GM21529 (cell line): ENCODE results near the gene ATP1A4.
"Not testable (repeated sequence)": the region's sequence is repeated elsewhere in the genome, so short reads cannot be mapped to it uniquely, and the experiment has no call there.

ENCODE experiments used
- ATAC-seq: cut with Tn5 transposase; IDR thresholded peaks from one replicate; pipeline ENCODE4 v1.9.1; 2021; ENCODE audit not compliant: unreplicated experiment

The ATP1A4 gene

GRCh38 chr1:160151303-160151702 lies at the start of gene ATP1A4:
TSS of gene ATP1A4 (plus strand) at chr1:160151603. CDS start at chr1:160152041, 438 bp downstream.
- no peak for ATAC-seq

DNA sequence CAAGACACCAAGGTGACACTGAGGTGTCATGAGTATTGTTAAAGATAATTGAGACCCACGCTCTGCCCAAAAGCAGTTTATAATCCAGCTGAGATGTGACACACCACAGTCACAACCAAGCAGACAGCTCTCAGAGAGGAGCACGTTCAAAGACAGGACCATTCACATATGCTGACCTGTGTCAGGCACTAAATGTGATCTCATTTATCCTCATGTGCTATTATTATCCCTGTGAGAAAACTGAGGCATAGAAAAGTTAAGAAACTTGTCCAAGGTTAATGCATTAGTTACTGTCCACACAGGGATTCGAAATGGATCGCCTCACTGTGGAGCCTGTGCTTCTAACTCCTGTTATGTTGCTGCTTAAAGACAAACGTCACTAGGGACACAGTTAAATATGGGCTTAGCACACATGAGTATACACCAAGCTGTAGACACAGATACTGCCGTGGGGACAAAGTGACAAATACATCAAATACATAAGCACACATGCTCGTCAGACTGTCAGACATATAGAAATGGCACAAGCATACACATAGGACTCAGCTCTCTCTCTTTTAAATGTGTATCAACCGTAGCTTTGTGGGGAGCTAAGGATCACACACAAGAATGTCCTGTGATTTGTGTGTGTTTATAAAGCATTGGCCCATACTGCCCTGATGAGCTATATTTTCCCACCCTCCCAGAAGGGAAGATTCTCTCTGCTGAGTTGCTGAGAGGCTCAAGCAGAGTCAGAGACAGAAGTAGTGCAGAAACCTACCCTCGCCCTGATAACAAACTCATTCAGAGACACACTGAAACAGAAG lies 49.5 kb upstream of the ATP1A4 start:
- no peak for ATAC-seq

DNA sequence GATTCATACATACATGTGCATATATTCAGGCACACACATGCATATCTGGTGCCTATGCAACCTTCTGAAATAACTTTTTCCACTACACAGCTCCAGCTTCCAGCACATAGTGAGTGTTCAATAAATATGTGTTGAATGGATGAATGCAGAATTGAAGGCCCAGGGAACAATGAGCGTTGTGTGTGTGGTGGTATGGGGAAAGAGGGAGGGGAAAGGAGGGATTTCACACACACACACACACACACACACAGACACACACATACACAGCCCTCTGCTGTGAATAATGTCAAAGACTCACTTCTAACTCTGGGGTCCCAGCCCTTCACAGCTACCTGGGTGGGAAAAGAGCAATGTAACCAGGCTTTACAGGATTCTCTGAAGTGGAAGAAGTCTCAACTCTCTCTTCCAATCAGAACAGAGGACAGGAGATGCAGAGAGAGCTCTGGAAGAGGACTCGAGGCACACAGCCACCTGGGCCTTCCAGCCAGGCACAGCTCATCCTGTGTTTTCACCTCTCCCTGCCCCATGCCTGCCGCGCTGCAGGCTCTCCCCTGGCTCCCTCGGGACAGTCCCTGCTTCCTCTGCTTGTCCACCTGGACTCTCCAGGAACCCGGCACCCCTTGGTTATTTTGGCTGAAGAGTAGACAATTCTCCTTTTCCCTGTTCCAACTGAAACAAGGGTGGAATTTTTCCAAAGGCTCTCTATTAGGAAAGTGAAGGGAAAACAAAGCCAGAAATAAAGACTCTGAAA lies 47.6 kb upstream of the ATP1A4 start:
- ATAC-seq: no peak

DNA sequence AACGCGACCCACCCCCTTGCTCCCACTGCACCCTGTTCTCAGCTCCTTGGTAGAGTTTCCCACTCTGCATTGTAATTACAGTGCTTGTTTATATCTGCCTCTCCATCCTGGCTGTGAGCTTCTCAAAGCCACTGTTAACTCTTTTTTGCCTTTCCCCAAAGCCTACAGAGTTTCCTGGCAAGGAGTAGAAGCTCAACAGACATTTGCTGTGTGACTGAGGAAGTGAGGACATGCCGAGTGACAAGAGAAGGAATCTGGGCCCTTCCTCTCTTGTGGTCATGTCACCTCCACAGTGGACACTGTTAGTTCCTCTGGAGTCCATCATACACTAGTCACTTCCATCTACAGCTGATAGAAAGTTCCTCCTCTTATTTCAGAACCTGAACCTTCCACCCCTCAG lies 46.9 kb upstream of the ATP1A4 start:
- ATAC-seq: no peak

DNA sequence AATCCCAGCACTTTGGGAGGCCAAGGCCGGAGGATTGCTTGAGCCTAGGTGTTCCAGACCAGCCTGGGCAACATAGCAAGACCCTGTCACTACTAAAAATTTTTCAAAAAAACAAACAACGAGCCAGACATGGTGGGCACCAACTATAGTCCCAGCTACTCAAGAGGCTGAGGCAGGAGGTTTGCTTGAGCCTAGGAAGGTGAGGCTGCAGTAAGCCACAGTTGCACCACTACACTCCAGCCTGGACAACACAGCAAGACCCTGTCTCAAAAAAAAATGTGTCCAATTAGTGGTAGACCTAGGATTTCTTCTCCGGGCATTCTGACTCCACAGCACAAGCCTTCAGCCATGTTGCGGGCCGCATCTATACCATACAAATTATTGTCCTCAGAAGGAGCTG lies 46.2 kb upstream of the ATP1A4 start:
- no peak for ATAC-seq

DNA sequence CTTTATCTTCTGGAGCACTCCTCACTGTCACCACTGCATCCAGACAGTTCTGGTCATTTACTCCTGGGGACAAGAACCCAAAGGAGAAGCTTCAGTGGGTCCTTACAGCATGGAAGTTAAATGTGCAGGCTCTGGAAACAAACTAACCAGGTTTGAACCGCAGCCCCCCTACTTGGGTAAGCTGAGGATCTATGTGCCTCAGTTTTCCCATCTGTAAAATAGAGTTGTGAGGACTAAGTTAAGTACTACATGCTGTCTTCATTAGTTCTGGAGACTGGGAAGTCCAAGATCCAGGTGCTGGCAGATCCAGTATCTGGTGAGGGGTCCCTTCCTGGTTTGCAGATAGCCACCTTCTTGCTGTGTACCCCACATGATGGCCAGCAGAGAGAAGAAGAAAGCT lies 43.9 kb upstream of the ATP1A4 start:
- ATAC-seq: no peak

DNA sequence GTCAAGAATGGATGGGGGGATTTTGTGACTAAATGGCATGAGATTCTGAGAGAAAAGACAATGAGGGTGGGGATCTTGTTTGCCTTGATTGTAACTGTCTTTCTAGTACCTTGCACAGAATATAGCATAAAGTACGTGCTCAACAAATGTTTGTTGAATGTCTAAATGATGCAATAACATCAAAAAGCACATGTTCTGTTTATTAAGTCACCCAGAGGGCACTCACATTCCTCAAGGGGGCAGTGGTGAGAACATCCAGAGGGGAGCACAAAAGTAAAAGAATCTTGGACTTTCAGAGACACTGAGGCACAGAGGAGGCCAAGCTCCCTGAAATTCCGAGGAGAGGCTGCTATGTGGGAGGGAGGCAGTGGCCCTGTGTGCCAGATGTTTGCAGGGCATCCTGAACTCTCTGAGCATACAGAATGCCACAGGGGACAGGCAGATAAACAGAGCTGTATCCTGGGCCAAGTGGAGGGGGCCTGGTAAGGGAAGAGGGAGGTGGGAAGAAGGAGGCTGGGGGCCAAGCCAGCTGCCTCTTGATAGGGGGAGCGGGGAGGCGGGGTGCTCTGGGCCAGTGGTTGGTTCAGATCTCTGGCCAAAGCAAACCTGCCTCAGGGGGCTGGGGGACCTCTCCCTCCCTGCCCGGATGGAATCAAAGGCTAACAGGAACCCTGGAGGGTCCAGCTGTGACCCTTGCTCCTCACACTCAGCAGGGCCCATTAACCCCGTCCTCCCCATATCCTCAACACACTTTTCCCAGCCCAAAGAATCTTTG lies 42.3 kb upstream of the ATP1A4 start:
- ATAC-seq: no peak

DNA sequence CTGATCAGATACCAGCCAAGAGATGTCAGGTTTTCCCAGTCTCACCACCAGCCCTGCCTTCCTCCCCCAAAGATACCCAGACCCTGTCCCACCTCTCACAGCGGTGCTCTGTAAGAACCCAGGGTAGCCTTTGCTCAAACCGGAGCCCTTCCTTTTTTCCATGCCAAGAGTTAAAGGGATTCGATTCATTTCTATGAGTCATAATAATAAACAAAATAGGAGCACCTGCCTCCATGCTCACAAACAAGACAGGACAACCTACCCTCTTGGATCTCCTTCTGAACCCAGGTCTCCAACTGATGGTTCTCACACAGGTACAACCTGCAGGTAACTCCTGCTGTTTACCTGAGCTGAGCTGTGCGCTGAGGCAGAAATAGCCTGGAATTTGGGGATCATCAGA lies 41.7 kb upstream of the ATP1A4 start:
- ATAC-seq: no peak

GRCh38 chr1:160111462-160111861 lies 39.9 kb upstream of the ATP1A4 start:
- not testable (repeated sequence) for ATAC-seq

- ATAC-seq: no peak
Observed at GRCh38 chr1:160112357-160112756, 39.0 kb upstream of the ATP1A4 start.

DNA sequence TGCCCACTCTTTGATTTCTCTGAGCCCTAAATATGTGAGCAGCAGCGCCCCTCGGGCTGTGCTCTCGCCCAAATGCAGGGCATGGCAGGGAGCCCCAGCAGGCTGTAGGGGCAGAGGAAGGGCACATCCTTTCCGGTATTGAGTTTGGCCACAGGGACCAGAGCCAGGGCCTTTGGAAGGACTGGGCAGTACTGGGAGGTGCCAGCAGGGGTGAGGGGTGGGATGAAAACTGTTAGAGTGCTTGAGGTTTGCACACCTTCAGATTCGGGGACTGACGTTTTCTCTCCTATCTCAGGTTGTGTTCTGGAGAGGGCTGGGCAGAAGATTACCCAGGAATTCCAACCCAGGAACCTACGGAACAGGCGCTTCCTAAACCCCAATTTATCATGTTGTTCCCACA lies 38.0 kb upstream of the ATP1A4 start:
- no peak for ATAC-seq

GRCh38 chr1:160114085-160114484 lies 37.3 kb upstream of the ATP1A4 start:
- ATAC-seq: no peak

DNA sequence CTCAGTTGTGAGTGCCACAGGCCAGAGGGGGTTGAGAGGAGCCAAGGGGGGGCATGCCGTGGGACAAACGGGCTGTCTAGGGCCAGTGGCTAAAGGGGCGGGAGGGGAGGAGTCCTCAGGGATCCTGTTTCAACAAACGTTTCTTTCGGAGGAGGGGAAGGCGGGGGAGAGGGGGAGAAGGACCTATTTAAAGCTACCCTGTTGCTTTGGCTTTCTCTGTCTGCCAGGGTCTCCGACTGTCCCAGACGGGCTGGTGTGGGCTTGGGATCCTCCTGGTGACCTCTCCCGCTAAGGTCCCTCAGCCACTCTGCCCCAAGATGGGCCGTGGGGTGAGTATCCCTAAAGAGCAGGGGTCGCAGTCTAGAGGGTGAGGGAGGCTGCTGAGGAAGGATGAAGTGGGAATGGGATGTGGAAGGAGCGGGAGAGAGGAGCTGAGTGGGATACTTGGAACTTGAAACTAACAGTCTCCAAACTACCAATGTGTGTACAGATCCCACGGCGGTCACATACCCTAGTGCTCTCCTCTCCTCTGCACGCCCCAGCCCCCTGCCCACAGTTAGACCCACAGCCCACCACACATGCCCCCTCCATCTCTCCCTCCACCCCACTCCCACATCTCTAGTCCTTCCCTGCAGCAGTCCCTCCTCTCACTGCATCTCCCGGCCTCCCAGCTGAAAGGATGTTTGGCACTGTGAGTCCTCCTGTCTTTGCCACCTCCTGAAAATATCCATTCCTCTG lies 35.7 kb upstream of the ATP1A4 start, which contains the start of gene ATP1A2:
Gene ATP1A2 (plus strand): TSS at position 215 of the 738 bp plus-strand sequence. CDS start 103 bp downstream, at position 318.
- no peak for ATAC-seq

GRCh38 chr1:160116283-160117147 lies 34.9 kb upstream of the ATP1A4 start:
- ATAC-seq: no peak

DNA sequence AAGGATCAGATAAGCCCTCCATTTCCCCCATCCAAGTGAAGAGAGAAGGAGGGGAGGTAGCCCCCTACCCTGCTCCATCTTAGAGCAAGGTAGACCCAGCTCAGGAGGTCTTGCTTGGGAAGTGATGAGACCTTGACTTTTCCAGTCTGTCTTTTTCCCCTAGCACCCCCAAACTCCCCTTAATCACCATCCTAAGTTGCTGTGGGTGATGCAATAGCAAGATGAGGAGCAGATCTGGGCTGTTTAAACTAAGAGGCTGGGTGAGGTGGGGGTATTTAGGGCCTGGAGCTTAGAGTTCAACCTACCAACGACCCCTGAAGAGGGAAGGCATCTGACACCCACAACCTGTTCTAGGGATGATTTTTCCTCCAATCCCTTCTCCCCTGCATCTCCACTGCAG lies 34.1 kb upstream of the ATP1A4 start:
- ATAC-seq: no peak

DNA sequence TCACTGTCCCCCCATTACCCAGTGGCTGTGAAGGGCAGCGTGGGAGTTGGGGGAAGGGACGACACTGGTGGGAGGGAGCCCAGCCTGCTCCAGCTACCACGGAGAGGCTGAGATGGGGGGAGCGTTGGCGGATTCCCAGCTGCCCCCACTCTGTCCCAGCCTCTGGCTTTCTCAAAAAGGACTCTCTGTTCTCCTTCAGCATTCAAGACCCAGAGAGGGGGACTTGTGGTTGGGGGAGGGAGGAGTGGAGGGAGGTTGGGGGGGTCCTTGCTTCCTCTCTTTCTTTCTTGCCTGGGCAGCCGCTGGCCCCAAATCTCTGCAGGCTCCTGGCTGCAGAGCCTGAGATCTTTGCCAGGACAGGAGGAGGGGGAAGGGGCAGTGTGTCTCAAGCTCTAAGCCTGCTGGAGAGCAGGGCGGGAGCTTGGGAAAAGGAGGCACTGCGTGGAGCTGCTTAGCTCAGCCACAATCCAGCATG lies 33.7 kb upstream of the ATP1A4 start:
- no peak for ATAC-seq

- no peak for ATAC-seq
Observed at GRCh38 chr1:160118928-160119327, 32.5 kb upstream of the ATP1A4 start.

GRCh38 chr1:160120797-160121196 lies 30.6 kb upstream of the ATP1A4 start:
- ATAC-seq: no peak

GRCh38 chr1:160121388-160121787 lies 30.0 kb upstream of the ATP1A4 start:
- no peak for ATAC-seq
